H9 (cell line): ENCODE measurements around the gene PCDH9. TPM values are rescaled to one million over a fixed set of nuclear protein-coding genes. Genes with fewer than 3 reads are reported as not detected.

Experiments
- DNase-seq: peaks from one replicate; pipeline ENCODE4 v3.0.0-alpha.2; 2017
- H2AFZ ChIP-seq: one replicate; pipeline ENCODE4 v1.6.1; 2013; ENCODE audit warnings: mild to moderate bottlenecking, low read length, control low read depth, moderate library complexity
- H2AK5ac ChIP-seq: 2 replicates; pipeline ENCODE4 v1.6.1; 2013; ENCODE audit warnings: low read length, control low read depth, mixed read lengths; ENCODE audit not compliant: insufficient read length
- H2BK120ac ChIP-seq: one replicate; pipeline ENCODE4 v1.6.1; 2013; ENCODE audit warnings: low read depth, mild to moderate bottlenecking, low read length, control low read depth, inconsistent platforms; ENCODE audit not compliant: poor library complexity, severe bottlenecking
- H2BK12ac ChIP-seq: 2 replicates; pipeline ENCODE4 v1.6.1; 2013; ENCODE audit warnings: low read length, control low read depth, mixed read lengths, low read depth; ENCODE audit not compliant: insufficient read length
- H2BK15ac ChIP-seq: 2 replicates; pipeline ENCODE4 v1.6.1; 2013; ENCODE audit warnings: low read depth, low read length, control low read depth
- H2BK20ac ChIP-seq: one replicate; pipeline ENCODE4 v1.6.1; 2013; ENCODE audit warnings: low read depth, mild to moderate bottlenecking, low read length, control low read depth, inconsistent platforms; ENCODE audit not compliant: poor library complexity, severe bottlenecking
- H2BK5ac ChIP-seq: 2 replicates; pipeline ENCODE4 v1.6.1; 2013; ENCODE audit warnings: low read length, control low read depth, mixed read lengths; ENCODE audit not compliant: insufficient read length
- H3K14ac ChIP-seq: 2 replicates; pipeline ENCODE4 v1.6.1; 2013; ENCODE audit warnings: low read length, control low read depth; ENCODE audit not compliant: insufficient read depth
- H3K18ac ChIP-seq: 2 replicates; pipeline ENCODE4 v1.6.1; 2013; ENCODE audit warnings: low read depth, mild to moderate bottlenecking, mixed read lengths, low read length, control low read depth; ENCODE audit not compliant: insufficient read length
- H3K23ac ChIP-seq: 2 replicates; pipeline ENCODE4 v1.6.1; 2013; ENCODE audit warnings: low read length, control low read depth, mixed read lengths, low read depth; ENCODE audit not compliant: insufficient read length
- H3K23me2 ChIP-seq: 2 replicates; pipeline ENCODE4 v1.6.1; 2013; ENCODE audit warnings: low read depth, mild to moderate bottlenecking, mixed read lengths, low read length, control low read depth; ENCODE audit not compliant: insufficient read length, poor library complexity, severe bottlenecking
- H3K27ac ChIP-seq: 2 replicates; pipeline ENCODE4 v1.5.1; 2013; ENCODE audit warnings: low read length, control low read depth, mixed read lengths, low read depth; ENCODE audit not compliant: insufficient read length
- H3K27me3 ChIP-seq: 2 replicates; pipeline ENCODE4 v1.6.1; 2013; ENCODE audit warnings: low read length, control low read depth, inconsistent platforms; ENCODE audit not compliant: insufficient read depth
- H3K4ac ChIP-seq: 2 replicates; pipeline ENCODE4 v1.6.1; 2013; ENCODE audit warnings: low read depth, mild to moderate bottlenecking, control low read depth, inconsistent platforms, low read length, moderate library complexity
- H3K4me1 ChIP-seq: 2 replicates; pipeline ENCODE4 v1.6.1; 2013; ENCODE audit warnings: low read length, control low read depth, inconsistent platforms; ENCODE audit not compliant: insufficient read depth
- H3K4me2 ChIP-seq: 2 replicates; pipeline ENCODE4 v1.6.1; 2013; ENCODE audit warnings: low read length, control low read depth, mixed read lengths; ENCODE audit not compliant: insufficient read length, insufficient read depth
- H3K56ac ChIP-seq: 2 replicates; pipeline ENCODE4 v1.6.1; 2013; ENCODE audit warnings: low read depth, mild to moderate bottlenecking, mixed read lengths, low read length, control low read depth; ENCODE audit not compliant: insufficient read length
- H3K79me1 ChIP-seq: 2 replicates; pipeline ENCODE4 v1.6.1; 2013; ENCODE audit warnings: low read depth, mild to moderate bottlenecking, moderate library complexity, low read length, control low read depth, inconsistent platforms; ENCODE audit not compliant: insufficient read depth, poor library complexity, severe bottlenecking
- H3K79me2 ChIP-seq: 2 replicates; pipeline ENCODE4 v1.6.1; 2013; ENCODE audit warnings: low read length, control low read depth, inconsistent platforms; ENCODE audit not compliant: insufficient read depth
- H3K9ac ChIP-seq: 2 replicates; pipeline ENCODE4 v1.6.1; 2013; ENCODE audit warnings: low read length, control low read depth, mixed read lengths; ENCODE audit not compliant: insufficient read length; ENCODE audit errors: extremely low read depth
- H3K9me3 ChIP-seq: one replicate; pipeline ENCODE4 v1.6.1; 2013; ENCODE audit warnings: low read depth, low read length, inconsistent platforms; ENCODE audit not compliant: control insufficient read depth
- H3T11ph ChIP-seq: one replicate; pipeline ENCODE4 v1.6.1; 2013; ENCODE audit warnings: mild to moderate bottlenecking, low read length, control low read depth, inconsistent platforms
- H4K20me1 ChIP-seq: one replicate; pipeline ENCODE4 v1.6.1; 2013; ENCODE audit not compliant: control insufficient read depth, insufficient read length, insufficient read depth
- H4K5ac ChIP-seq: 2 replicates; pipeline ENCODE4 v1.6.1; 2013; ENCODE audit warnings: low read depth, mild to moderate bottlenecking, mixed read lengths, low read length, control low read depth; ENCODE audit not compliant: insufficient read length
- H4K8ac ChIP-seq: replicated peaks from 2 replicates; pipeline ENCODE4 v1.6.1; 2013; ENCODE audit warnings: low read length, control low read depth, mixed read lengths, low read depth; ENCODE audit not compliant: insufficient read length
- H4K91ac ChIP-seq: 2 replicates; pipeline ENCODE4 v1.6.1; 2013; ENCODE audit warnings: low read depth, mild to moderate bottlenecking, moderate library complexity, mixed read lengths, low read length, control low read depth; ENCODE audit not compliant: insufficient read length
- H3K27ac Mint-ChIP-seq, 3 experiments: 2 replicates in 2 of 3; 3 replicates in 1 of 3; pipeline ENCODE4 v1.8.0; 2020 to 2021; ENCODE audit warnings: mixed read lengths in 3 of 3, mild to moderate bottlenecking in 1 of 3, moderate library complexity in 1 of 3
- H3K27me3 Mint-ChIP-seq: 2 replicates; pipeline ENCODE4 v1.8.0; 2021; ENCODE audit warnings: low read depth, mild to moderate bottlenecking, moderate library complexity, mixed read lengths
- H3K36me3 Mint-ChIP-seq, 3 experiments: 2 replicates in 2 of 3; 3 replicates in 1 of 3; pipeline ENCODE4 v1.8.0; 2020 to 2021; ENCODE audit warnings: low read depth in 3 of 3, mixed read lengths in 3 of 3; ENCODE audit not compliant: insufficient read depth in 1 of 3
- H3K4me1 Mint-ChIP-seq, 2 experiments: 2 replicates each; pipeline ENCODE4 v1.8.0; 2020; ENCODE audit warnings: mixed read lengths in 2 of 2
- H3K4me3 Mint-ChIP-seq, 2 experiments: 2 replicates in 1 of 2; 3 replicates in 1 of 2; pipeline ENCODE4 v1.8.0; 2020 to 2021; ENCODE audit warnings: mild to moderate bottlenecking in 2 of 2, mixed read lengths in 2 of 2, moderate library complexity in 1 of 2
- H3K9me3 Mint-ChIP-seq, 2 experiments: 2 replicates in 1 of 2; 3 replicates in 1 of 2; pipeline ENCODE4 v1.8.0; 2020; ENCODE audit warnings: mild to moderate bottlenecking in 2 of 2, mixed read lengths in 2 of 2, moderate library complexity in 1 of 2
- CTCF ChIP-seq: fragments of 200-600 bp; sonication (generic); conservative IDR thresholded peaks from 3 replicates; pipeline ENCODE4 v1.8.0; 2021; ENCODE audit warnings: antibody characterized with exemption, mild to moderate bottlenecking
- WGBS: extraction: QIAGEN DNeasy Blood & Tissue Kit; methylation state at CpG from one replicate; pipeline ENCODE4 v1.1.7; 2013; ENCODE audit warnings: missing lambda C conversion rate, low lambda C conversion rate, mixed read lengths; ENCODE audit not compliant: insufficient read length; ENCODE audit errors: extremely low coverage; 5-methylcytosine and 5-hydroxymethylcytosine counted together
- total RNA-seq: library from RNA; stranded (reverse); gene quantifications from 2 replicates; pipeline ENCODE4 v1.2.1, GENCODE V29; 2021

PCDH9 gene
- total RNA-seq, 1 experiment from 2014 or later = 0.11 TPM

DNA sequence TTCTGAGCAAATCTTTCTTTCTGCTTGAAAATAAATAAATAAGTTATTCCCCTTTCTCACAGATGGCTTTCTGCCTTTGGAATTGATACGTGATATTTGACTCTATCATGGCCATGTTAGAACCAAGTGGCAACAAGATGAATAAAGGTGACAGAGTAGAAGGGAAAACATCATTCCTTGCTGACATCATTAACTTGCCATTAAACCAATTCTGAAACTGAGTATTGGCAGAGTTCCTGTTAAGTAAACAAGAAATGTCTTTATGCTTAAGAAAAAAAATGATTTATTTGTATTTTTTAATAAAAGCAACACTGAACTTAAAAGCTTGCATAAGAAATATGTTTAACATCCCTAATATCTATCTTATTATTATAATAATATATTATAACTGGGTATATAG lies 828.1 kb downstream of the PCDH9 start:
- H4K8ac ChIP-seq = no peak overlapping the region
- H3K18ac ChIP-seq = no peak overlapping the region
- no peaks in the 10 kb centered on the region; the same call in 1 of the 2 replicates for H3K4me1 ChIP-seq
- no peak overlapping the region for H3T11ph ChIP-seq
- no peak overlapping the region for H3K4me2 ChIP-seq
- no peaks in the 10 kb centered on the region for H3K9me3 Mint-ChIP-seq
- H3K4me1 Mint-ChIP-seq = peaks cover 2 to 3% of the 10 kb centered on the region in 2 experiments; a peak in 3 of 4 replicates
- no peak overlapping the region for H3K27ac Mint-ChIP-seq
- H3K14ac ChIP-seq = no peak overlapping the region
- no peak overlapping the region for H2AFZ ChIP-seq
- no peak overlapping the region for H3K4me3 Mint-ChIP-seq
- no peak overlapping the region for H2BK12ac ChIP-seq
- H3K27me3 Mint-ChIP-seq = no peaks in the 10 kb centered on the region
- H3K56ac ChIP-seq = no peak overlapping the region
- no peaks in the 10 kb centered on the region for H3K9me3 ChIP-seq
- WGBS = no CpG with 5 or more reads among the region's 1 CpG
- H3K27ac ChIP-seq = no peak overlapping the region
- no peaks in the 10 kb centered on the region for H3K27me3 ChIP-seq
- H2AK5ac ChIP-seq = no peak overlapping the region
- H2BK20ac ChIP-seq = no peak overlapping the region
- no peak overlapping the region for H2BK15ac ChIP-seq
- no peak overlapping the region for H3K4ac ChIP-seq
- no peaks in the 10 kb centered on the region for H3K79me2 ChIP-seq
- H3K23me2 ChIP-seq = no peaks in the 10 kb centered on the region
- no peak overlapping the region for H3K9ac ChIP-seq
- H3K36me3 Mint-ChIP-seq = no peaks in the 10 kb centered on the region
- no peak overlapping the region for H4K5ac ChIP-seq
- no peak for DNase-seq
- H3K23ac ChIP-seq = no peak overlapping the region
- no peak overlapping the region for H4K91ac ChIP-seq
- no peak overlapping the region for H2BK120ac ChIP-seq
- no peak overlapping the region for H2BK5ac ChIP-seq
- no peaks in the 10 kb centered on the region for H4K20me1 ChIP-seq
- no peaks in the 10 kb centered on the region for H3K79me1 ChIP-seq
- no peak for TF ChIP-seq CTCF
